Heart left ventricle (tissue), 13 donors: ENCODE data around the gene RPRD1B.

Experiments
- POLR2A ChIP-seq, 2 donors: fragments of 450-650 bp; IDR thresholded peaks; one replicate each; pipeline ENCODE4 v1.6.1; 2017; ENCODE audit warnings: antibody characterized with exemption in 2 of 2, mild to moderate bottlenecking in 2 of 2, moderate library complexity in 2 of 2
- TF ChIP-seq, protein P1 (sequence below), 12 donors: fragments of 200-600 bp; sonication (generic) in 4 of 12; IDR thresholded peaks; one replicate each; pipeline versions ENCODE4 v1.5.0 to v1.8.0; 2018 to 2022; ENCODE audit warnings: antibody characterized with exemption in 12 of 12, mild to moderate bottlenecking in 5 of 12
- donor health status: ischemic (EF 13 %, LVEDD 7.1; RV severe dilation, severe dysfunction).
- donor health status: DM: no; HTN: yes; CAD: no.
- donor health status: DM: no; HTN: no; CAD: no.
- donor health status: ischemic (EF 25% LVEDD 6.9; RV normal size, moderate dysfunction).
- donor health status: ischemic (EF 25% LVEDD 5.7; RV mildly dilated, moderate dysfunction).
- donor health status: ischemic (EF 35%, LVEDD 5.7; RV mildly dilated, moderate dysfunction).
- donor health status: nonischemic (EF 11% LVEDD 7.7; RV severe dilation, severe dysfunction).
- donor health status: DM: yes; HTN: yes; CAD: no.
- donor health status: PGD.
- donor health status: ischemic (EF 29% LVEDD 5.4; RV normal size, mild dysfunction).
- donor health status: nonischemic (EF 23%, LVEDD 6.1; RV moderate dilation, normal function).

DNA sequence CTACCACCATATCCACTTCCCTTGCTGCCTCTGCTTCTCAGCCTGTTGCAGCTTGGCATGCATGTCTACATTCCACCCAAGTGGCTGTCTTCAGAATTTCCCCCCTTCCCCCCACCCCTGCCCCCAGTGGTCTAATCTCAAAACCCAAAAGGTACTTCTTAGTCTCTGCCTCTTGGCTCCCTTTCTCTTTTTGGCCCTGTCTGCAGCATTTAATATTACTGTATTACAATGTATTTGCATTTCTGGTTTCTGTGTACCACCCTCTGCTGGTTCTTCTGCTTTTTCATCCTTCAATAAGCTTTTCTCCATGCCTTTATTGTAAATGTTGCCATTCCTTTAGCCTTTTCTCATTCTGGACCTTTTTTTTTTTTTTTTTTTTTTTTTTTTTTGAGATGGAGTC is 43.0 kb downstream of the RPRD1B start:
- no peak for TF ChIP-seq POLR2A (IDR thresholded peaks at IDR 0.05)
- TF ChIP-seq, protein P1, sequence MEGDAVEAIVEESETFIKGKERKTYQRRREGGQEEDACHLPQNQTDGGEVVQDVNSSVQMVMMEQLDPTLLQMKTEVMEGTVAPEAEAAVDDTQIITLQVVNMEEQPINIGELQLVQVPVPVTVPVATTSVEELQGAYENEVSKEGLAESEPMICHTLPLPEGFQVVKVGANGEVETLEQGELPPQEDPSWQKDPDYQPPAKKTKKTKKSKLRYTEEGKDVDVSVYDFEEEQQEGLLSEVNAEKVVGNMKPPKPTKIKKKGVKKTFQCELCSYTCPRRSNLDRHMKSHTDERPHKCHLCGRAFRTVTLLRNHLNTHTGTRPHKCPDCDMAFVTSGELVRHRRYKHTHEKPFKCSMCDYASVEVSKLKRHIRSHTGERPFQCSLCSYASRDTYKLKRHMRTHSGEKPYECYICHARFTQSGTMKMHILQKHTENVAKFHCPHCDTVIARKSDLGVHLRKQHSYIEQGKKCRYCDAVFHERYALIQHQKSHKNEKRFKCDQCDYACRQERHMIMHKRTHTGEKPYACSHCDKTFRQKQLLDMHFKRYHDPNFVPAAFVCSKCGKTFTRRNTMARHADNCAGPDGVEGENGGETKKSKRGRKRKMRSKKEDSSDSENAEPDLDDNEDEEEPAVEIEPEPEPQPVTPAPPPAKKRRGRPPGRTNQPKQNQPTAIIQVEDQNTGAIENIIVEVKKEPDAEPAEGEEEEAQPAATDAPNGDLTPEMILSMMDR (IDR thresholded peaks at IDR 0.05), result no peak
